ENCODE measurements around the gene NLGN1.

NLGN1 gene

GRCh38 chr3:174318181-174318580, 920.6 kb downstream of the NLGN1 start:
- no peak overlapping the region for H2AFZ ChIP-seq (ENCODE audit: low read length)
- H3K4me1 ChIP-seq (ENCODE audit: insufficient read depth, low read length, severe bottlenecking) = no peaks in the 10 kb centered on the region
- H3K9me3 ChIP-seq (ENCODE audit: low read length) = peaks cover 8% of the 10 kb centered on the region; the same call in 1 of the 2 replicates
- no peaks in the 10 kb centered on the region for H3K9me2 ChIP-seq (ENCODE audit: low read depth, low read length)
- H3K9ac ChIP-seq (ENCODE audit: low read length) = no peak overlapping the region
- H3F3A ChIP-seq (ENCODE audit: insufficient read depth, low read length) = no peaks in the 10 kb centered on the region
- no peak overlapping the region for H3K4me2 ChIP-seq (ENCODE audit: low read length)
- TF ChIP-seq CTCF (IDR thresholded peaks at IDR 0.05; ENCODE audit: low read length) (no peak), EZH2 (IDR thresholded peaks at IDR 0.05; ENCODE audit: borderline replicate concordance, low read length) (no peak)
- H3K4me3 ChIP-seq (ENCODE audit: low read depth, low read length, poor library complexity, severe bottlenecking) = no peak overlapping the region
- no peaks in the 10 kb centered on the region for H3K27me3 ChIP-seq (ENCODE audit: insufficient read depth, low read length)
- H3K27ac ChIP-seq (ENCODE audit: low read depth, low read length, poor library complexity, severe bottlenecking) = no peak overlapping the region
- no peaks in the 10 kb centered on the region for H4K20me1 ChIP-seq (ENCODE audit: insufficient read depth, low read length)
- H3K79me2 ChIP-seq (ENCODE audit: insufficient read depth, low read length) = no peaks in the 10 kb centered on the region
- no peaks in the 10 kb centered on the region for H3K36me3 ChIP-seq (ENCODE audit: insufficient read depth, low read length)

- Histone ChIP-seq H4K20me1 (ENCODE audit: insufficient read depth, low read length) (no peaks in the 10 kb centered on the region), H3K27me3 (ENCODE audit: insufficient read depth, low read length) (no peaks in the 10 kb centered on the region), H3K9me3 (ENCODE audit: low read length) (peaks cover 8% of the 10 kb centered on the region; the same call in 1 of the 2 replicates), H3F3A (ENCODE audit: insufficient read depth, low read length) (no peaks in the 10 kb centered on the region), H3K9me2 (ENCODE audit: low read depth, low read length) (no peaks in the 10 kb centered on the region), H3K4me3 (ENCODE audit: low read depth, low read length, poor library complexity, severe bottlenecking) (no peak overlapping the region), H3K4me1 (ENCODE audit: insufficient read depth, low read length, severe bottlenecking) (no peaks in the 10 kb centered on the region), H3K9ac (ENCODE audit: low read length) (no peak overlapping the region), H3K27ac (ENCODE audit: low read depth, low read length, poor library complexity, severe bottlenecking) (no peak overlapping the region), H2AFZ (ENCODE audit: low read length) (no peak overlapping the region), H3K79me2 (ENCODE audit: insufficient read depth, low read length) (no peaks in the 10 kb centered on the region), H3K4me2 (ENCODE audit: low read length) (no peak overlapping the region), H3K36me3 (ENCODE audit: insufficient read depth, low read length) (no peaks in the 10 kb centered on the region)
- no peak for TF ChIP-seq CTCF (IDR thresholded peaks at IDR 0.05; ENCODE audit: low read length)
- TF ChIP-seq EZH2 (IDR thresholded peaks at IDR 0.05; ENCODE audit: borderline replicate concordance, low read length) = no peak
These were observed 924.0 kb downstream of the NLGN1 start for GRCh38 chr3:174321548-174321947.

- H3K79me2 ChIP-seq (ENCODE audit: insufficient read depth, low read length) = no peaks in the 10 kb centered on the region
- no peak overlapping the region for H2AFZ ChIP-seq (ENCODE audit: low read length)
- H3K4me3 ChIP-seq (ENCODE audit: low read depth, low read length, poor library complexity, severe bottlenecking) = no peak overlapping the region
- no peak overlapping the region for H3K9ac ChIP-seq (ENCODE audit: low read length)
- H3K27me3 ChIP-seq (ENCODE audit: insufficient read depth, low read length) = no peaks in the 10 kb centered on the region
- H3K9me2 ChIP-seq (ENCODE audit: low read depth, low read length) = no peaks in the 10 kb centered on the region
- TF ChIP-seq CTCF (IDR thresholded peaks at IDR 0.05; ENCODE audit: low read length) (no peak), EZH2 (IDR thresholded peaks at IDR 0.05; ENCODE audit: borderline replicate concordance, low read length) (no peak)
- H3K27ac ChIP-seq (ENCODE audit: low read depth, low read length, poor library complexity, severe bottlenecking) = no peak overlapping the region
- H3K4me1 ChIP-seq (ENCODE audit: insufficient read depth, low read length, severe bottlenecking) = no peaks in the 10 kb centered on the region
- H3K9me3 ChIP-seq (ENCODE audit: low read length) = peaks cover 8% of the 10 kb centered on the region; the same call in 1 of the 2 replicates
- no peaks in the 10 kb centered on the region for H3K36me3 ChIP-seq (ENCODE audit: insufficient read depth, low read length)
- H3F3A ChIP-seq (ENCODE audit: insufficient read depth, low read length) = no peaks in the 10 kb centered on the region
- no peak overlapping the region for H3K4me2 ChIP-seq (ENCODE audit: low read length)
- H4K20me1 ChIP-seq (ENCODE audit: insufficient read depth, low read length) = no peaks in the 10 kb centered on the region
These were observed 925.2 kb downstream of the NLGN1 start for GRCh38 chr3:174322789-174323188.

Measured in OCI-LY1 (cell line).